Measurements from ENCODE around the gene BRD1. TPM values are rescaled to one million over a fixed set of nuclear protein-coding genes. Genes with fewer than 3 reads are reported as not detected.

Gene BRD1
- total RNA-seq, 1 experiment from 2014 or later: 19.1 TPM

GRCh38 chr22:49734882-49735281, 92.8 kb downstream of the BRD1 start:
- BruUV-seq (replicated peaks): no TSS peak
- H3F3A ChIP-seq (ENCODE audit: low read length, unreplicated experiment): no peaks in the 10 kb centered on the region
- H3K4me2 ChIP-seq (ENCODE audit: low read length): no peak overlapping the region

GRCh38 chr22:49734390-49734789, 93.3 kb downstream of the BRD1 start:
- no peaks in the 10 kb centered on the region for H3K4me1 ChIP-seq (ENCODE audit: insufficient read depth, low read length)
- H3K9me3 ChIP-seq (ENCODE audit: low read length): no peaks in the 10 kb centered on the region
- H3K27me3 ChIP-seq (ENCODE audit: low read length): peaks cover 50% of the 10 kb centered on the region
- no peaks in the 10 kb centered on the region for H3F3A ChIP-seq (ENCODE audit: low read length, unreplicated experiment)
- H3K4me2 ChIP-seq (ENCODE audit: low read length): no peak overlapping the region
- ATAC-seq (no peak), DNase-seq (no peak)
- no TSS peak for BruUV-seq (replicated peaks)
- no peak overlapping the region for H2AFZ ChIP-seq (ENCODE audit: low read length)
- no peaks in the 10 kb centered on the region for H3K9me2 ChIP-seq (replicated peaks; ENCODE audit: low read length)
- no peak overlapping the region for H3K4me3 ChIP-seq (ENCODE audit: low read length)
- no peak overlapping the region for H3K27ac ChIP-seq (ENCODE audit: low read length)
- intact Hi-C loops (cut with micrococcal nuclease): no loop called here
- ChIA-PET CTCF (no interaction called here), POLR2A (ENCODE audit: unreplicated experiment) (no interaction called here)
- H3K79me2 ChIP-seq (ENCODE audit: low read length): no peaks in the 10 kb centered on the region
- H4K20me1 ChIP-seq (ENCODE audit: low read length): no peaks in the 10 kb centered on the region
- no peak overlapping the region for H3K9ac ChIP-seq (ENCODE audit: low read length)
- TF ChIP-seq EZH2 (IDR thresholded peaks at IDR 0.05; ENCODE audit: low read length, unreplicated experiment): no peak
- H3K36me3 ChIP-seq (ENCODE audit: low read depth, low read length): no peaks in the 10 kb centered on the region

More at GRCh38 chr22:49734882-49735281, 92.8 kb downstream of the BRD1 start:
- no peak overlapping the region for H3K9ac ChIP-seq (ENCODE audit: low read length)
- H3K27me3 ChIP-seq (ENCODE audit: low read length): peaks cover 50% of the 10 kb centered on the region
- no peak overlapping the region for H3K27ac ChIP-seq (ENCODE audit: low read length)
- no peaks in the 10 kb centered on the region for H3K9me2 ChIP-seq (replicated peaks; ENCODE audit: low read length)
- no peak overlapping the region for H2AFZ ChIP-seq (ENCODE audit: low read length)
- no peaks in the 10 kb centered on the region for H3K79me2 ChIP-seq (ENCODE audit: low read length)
- no peak for TF ChIP-seq EZH2 (IDR thresholded peaks at IDR 0.05; ENCODE audit: low read length, unreplicated experiment)
- DNase-seq: no peak
- H3K4me1 ChIP-seq (ENCODE audit: insufficient read depth, low read length): no peaks in the 10 kb centered on the region
- no peaks in the 10 kb centered on the region for H4K20me1 ChIP-seq (ENCODE audit: low read length)
- no peaks in the 10 kb centered on the region for H3K9me3 ChIP-seq (ENCODE audit: low read length)
- ATAC-seq: no peak
- ChIA-PET POLR2A (ENCODE audit: unreplicated experiment) (no interaction called here), CTCF (no interaction called here)
- H3K36me3 ChIP-seq (ENCODE audit: low read depth, low read length): no peaks in the 10 kb centered on the region
- intact Hi-C loops (cut with micrococcal nuclease): no loop called here
- H3K4me3 ChIP-seq (ENCODE audit: low read length): no peak overlapping the region

- H3K4me2 ChIP-seq (ENCODE audit: low read length): no peak overlapping the region
- H3F3A ChIP-seq (ENCODE audit: low read length, unreplicated experiment): no peaks in the 10 kb centered on the region
- ATAC-seq (no peak), DNase-seq (no peak)
- no peak overlapping the region for H2AFZ ChIP-seq (ENCODE audit: low read length)
- H3K4me1 ChIP-seq (ENCODE audit: insufficient read depth, low read length): no peaks in the 10 kb centered on the region
- no peaks in the 10 kb centered on the region for H3K36me3 ChIP-seq (ENCODE audit: low read depth, low read length)
- H3K27me3 ChIP-seq (ENCODE audit: low read length): peaks cover 49% of the 10 kb centered on the region
- H3K9me2 ChIP-seq (replicated peaks; ENCODE audit: low read length): no peaks in the 10 kb centered on the region
- no peak for TF ChIP-seq CTCF (conservative IDR thresholded peaks at IDR 0.05; ENCODE audit: low read depth, low read length)
- TF ChIP-seq EZH2 (IDR thresholded peaks at IDR 0.05; ENCODE audit: low read length, unreplicated experiment): no peak
- TF ChIP-seq EZH2phosphoT487 (IDR thresholded peaks at IDR 0.05; ENCODE audit: borderline replicate concordance, low read length): no peak
- H3K9ac ChIP-seq (ENCODE audit: low read length): no peak overlapping the region
- ChIA-PET CTCF (no interaction called here), POLR2A (ENCODE audit: unreplicated experiment) (no interaction called here)
- H3K4me3 ChIP-seq (ENCODE audit: low read length): no peak overlapping the region
- no peaks in the 10 kb centered on the region for H3K79me2 ChIP-seq (ENCODE audit: low read length)
- H4K20me1 ChIP-seq (ENCODE audit: low read length): no peaks in the 10 kb centered on the region
- no peaks in the 10 kb centered on the region for H3K9me3 ChIP-seq (ENCODE audit: low read length)
- H3K27ac ChIP-seq (ENCODE audit: low read length): no peak overlapping the region
- intact Hi-C loops (cut with micrococcal nuclease): no loop called here
- no TSS peak for BruUV-seq (replicated peaks)
Measured at GRCh38 chr22:49733631-49734030, 94.0 kb downstream of the BRD1 start.

- BruUV-seq (replicated peaks): no TSS peak
- POLR2A ChIA-PET (ENCODE audit: unreplicated experiment): no interaction called here
Measured at GRCh38 chr22:49730656-49731055, 97.0 kb downstream of the BRD1 start.

More at GRCh38 chr22:49730656-49731055, 97.0 kb downstream of the BRD1 start:
- no peak for ATAC-seq
- H3K4me1 ChIP-seq (ENCODE audit: insufficient read depth, low read length): no peaks in the 10 kb centered on the region
- H3K4me2 ChIP-seq (ENCODE audit: low read length): no peak overlapping the region
- H3K27me3 ChIP-seq (ENCODE audit: low read length): peaks cover 67% of the 10 kb centered on the region
- H3K27ac ChIP-seq (ENCODE audit: low read length): no peak overlapping the region
- CTCF ChIA-PET: no interaction called here
- no peak for TF ChIP-seq CTCF (conservative IDR thresholded peaks at IDR 0.05; ENCODE audit: low read depth, low read length)
- TF ChIP-seq EZH2phosphoT487 (IDR thresholded peaks at IDR 0.05; ENCODE audit: borderline replicate concordance, low read length): no peak
- TF ChIP-seq EZH2 (IDR thresholded peaks at IDR 0.05; ENCODE audit: low read length, unreplicated experiment): no peak
- H2AFZ ChIP-seq (ENCODE audit: low read length): no peak overlapping the region
- H4K20me1 ChIP-seq (ENCODE audit: low read length): no peaks in the 10 kb centered on the region
- no peaks in the 10 kb centered on the region for H3K36me3 ChIP-seq (ENCODE audit: low read depth, low read length)
- H3K4me3 ChIP-seq (ENCODE audit: low read length): no peak overlapping the region
- H3K9ac ChIP-seq (ENCODE audit: low read length): no peak overlapping the region
- H3K79me2 ChIP-seq (ENCODE audit: low read length): no peaks in the 10 kb centered on the region
- intact Hi-C loops (cut with micrococcal nuclease): no loop called here
- H3K9me3 ChIP-seq (ENCODE audit: low read length): no peaks in the 10 kb centered on the region
- no peaks in the 10 kb centered on the region for H3F3A ChIP-seq (ENCODE audit: low read length, unreplicated experiment)
- no peaks in the 10 kb centered on the region for H3K9me2 ChIP-seq (replicated peaks; ENCODE audit: low read length)
- DNase-seq: no peak
